GM08714 (cell line): ENCODE results near the gene LRRC61.

Experiments
- H3K4me3 ChIP-seq: fragments of 200-500 bp; sonication (Bioruptor generic); 2 replicates; pipeline ENCODE4 v1.5.1; 2014; ENCODE audit warnings: mild to moderate bottlenecking, low read length, inconsistent platforms
- ZNF274 ChIP-seq: IDR thresholded peaks from 2 replicates; pipeline ENCODE4 v1.6.1; 2012; ENCODE audit warnings: mild to moderate bottlenecking, low read depth, low read length

The LRRC61 gene

DNA sequence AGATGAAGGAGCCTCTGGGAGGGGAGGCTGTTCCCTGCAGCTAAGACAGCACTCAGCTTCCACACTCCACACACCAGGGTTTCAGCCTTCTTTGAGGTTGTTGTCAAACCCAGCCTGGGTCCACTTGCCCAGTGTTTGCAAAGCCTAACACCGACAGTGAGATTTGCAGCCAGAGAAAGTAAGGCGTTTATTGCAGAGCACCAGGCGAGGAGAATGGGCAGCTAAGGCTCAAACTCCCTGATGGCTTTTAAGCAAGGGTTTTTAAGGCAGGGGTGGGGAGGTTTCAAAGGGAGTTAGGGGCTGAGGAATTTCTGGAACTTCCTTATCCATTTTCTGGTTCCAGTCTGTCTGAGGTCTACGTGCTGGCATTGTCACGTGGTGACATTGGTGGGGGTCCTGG is 51.3 kb downstream of the LRRC61 start:
- no peak for TF ChIP-seq ZNF274
- H3K4me3 ChIP-seq: no peak overlapping the region

DNA sequence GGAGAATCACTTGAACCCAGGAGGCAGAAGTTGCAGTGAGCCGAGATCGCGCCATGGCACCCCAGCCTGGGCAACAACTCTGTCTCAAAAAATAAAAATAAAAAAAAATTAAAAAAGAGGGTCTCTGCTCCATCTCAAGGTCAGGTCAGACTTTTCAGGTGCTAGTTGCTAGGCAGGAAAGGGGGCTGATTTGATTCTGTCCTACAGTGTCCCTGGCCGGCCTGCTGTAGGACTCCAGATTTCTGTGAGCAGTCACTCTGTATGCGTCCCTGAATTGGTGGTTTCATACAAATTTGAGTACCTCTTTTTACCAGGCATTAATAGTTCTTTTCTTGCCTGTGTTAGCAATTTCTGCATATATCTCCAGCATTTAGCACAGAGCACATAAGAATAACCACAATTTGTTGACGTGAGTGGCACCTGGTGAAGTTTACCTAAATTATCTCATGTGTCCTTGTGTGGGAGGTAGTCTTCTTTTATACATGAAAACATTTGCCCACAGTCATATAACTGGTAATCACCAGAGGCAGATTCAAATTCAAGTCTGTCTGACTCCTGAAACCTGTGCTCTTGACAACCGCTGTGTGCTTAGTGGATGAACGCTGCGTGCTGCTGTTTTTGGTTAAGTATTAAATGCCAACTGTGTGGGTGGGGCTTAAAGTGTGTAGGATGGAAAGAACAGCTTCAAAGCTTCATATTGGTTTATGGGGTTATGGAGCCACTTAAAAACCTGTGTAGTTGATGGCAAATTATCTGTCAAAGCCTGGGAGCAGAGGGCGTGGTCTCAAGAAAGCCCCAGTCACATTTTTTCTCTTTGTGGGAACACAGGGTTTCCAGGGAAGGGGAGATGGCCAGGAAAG is 52.7 kb downstream of the LRRC61 start:
- TF ChIP-seq ZNF274: no peak
- peak overlapping the region; percentile 11; the same call in 1 of the 2 replicates for H3K4me3 ChIP-seq

DNA sequence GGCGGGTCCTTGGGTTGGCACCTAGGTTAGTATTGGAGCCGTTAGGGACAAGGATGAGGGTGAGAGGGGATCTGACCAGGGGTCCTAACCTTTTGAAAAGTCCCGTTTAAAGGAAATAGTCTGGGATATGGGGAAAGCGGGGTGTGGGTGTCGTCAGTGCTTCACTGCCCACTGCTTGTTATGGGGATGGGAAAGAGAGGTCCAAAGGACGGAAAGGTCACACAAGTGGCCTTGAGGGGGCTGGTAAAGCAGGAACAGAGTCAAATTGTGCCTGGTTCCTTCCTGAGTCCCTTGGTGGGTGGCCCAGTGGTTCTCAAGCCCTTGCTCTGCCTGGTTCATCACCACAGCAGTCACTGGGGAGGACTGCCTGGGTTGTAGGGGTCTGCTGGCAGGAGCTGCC is 53.4 kb downstream of the LRRC61 start:
- TF ChIP-seq ZNF274: no peak
- H3K4me3 ChIP-seq: peak overlapping the region; percentile 11; the same call in 1 of the 2 replicates

DNA sequence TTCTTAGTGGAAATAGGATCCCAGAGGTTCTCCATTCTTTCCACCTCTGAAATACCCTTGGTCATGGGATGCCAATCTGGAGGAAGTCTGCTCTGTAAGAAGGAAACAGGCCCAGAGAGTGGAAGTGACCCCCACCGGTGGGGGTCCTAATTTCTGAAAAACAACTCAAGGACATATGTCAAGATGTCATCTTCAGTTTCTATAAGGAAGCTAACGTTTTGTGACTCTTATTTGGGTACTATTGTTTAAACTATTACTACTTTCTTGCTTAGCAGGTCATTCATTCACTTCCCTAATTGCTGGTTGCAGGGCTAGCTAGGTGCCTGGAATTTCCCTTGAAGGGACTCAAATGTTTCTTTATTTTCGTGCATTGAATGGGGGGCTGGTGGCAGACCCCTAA is 54.0 kb downstream of the LRRC61 start:
- TF ChIP-seq ZNF274: no peak
- peak overlapping the region; percentile 35; the same call in 1 of the 2 replicates for H3K4me3 ChIP-seq

DNA sequence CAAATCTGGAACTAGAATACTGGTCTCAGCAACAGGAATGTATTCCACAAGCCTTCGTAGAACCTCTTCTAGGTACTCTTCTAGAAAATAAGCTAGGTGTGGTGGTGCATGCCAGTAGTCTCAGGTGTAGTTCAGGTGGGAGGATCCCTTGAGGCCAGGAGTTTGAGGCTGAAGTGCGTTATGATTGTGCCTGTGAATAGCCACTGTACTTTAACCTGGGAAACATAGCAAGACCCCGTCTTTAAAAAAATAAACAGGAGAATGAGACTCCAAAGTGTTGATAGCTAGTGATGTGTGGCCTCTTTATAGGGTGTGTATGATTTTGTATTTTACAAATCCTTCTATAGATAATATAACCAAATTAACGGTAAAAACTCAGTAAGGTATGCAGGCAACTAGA is 54.5 kb downstream of the LRRC61 start:
- peak overlapping the region; percentile 35; the same call in 1 of the 2 replicates for H3K4me3 ChIP-seq
- no peak for TF ChIP-seq ZNF274

DNA sequence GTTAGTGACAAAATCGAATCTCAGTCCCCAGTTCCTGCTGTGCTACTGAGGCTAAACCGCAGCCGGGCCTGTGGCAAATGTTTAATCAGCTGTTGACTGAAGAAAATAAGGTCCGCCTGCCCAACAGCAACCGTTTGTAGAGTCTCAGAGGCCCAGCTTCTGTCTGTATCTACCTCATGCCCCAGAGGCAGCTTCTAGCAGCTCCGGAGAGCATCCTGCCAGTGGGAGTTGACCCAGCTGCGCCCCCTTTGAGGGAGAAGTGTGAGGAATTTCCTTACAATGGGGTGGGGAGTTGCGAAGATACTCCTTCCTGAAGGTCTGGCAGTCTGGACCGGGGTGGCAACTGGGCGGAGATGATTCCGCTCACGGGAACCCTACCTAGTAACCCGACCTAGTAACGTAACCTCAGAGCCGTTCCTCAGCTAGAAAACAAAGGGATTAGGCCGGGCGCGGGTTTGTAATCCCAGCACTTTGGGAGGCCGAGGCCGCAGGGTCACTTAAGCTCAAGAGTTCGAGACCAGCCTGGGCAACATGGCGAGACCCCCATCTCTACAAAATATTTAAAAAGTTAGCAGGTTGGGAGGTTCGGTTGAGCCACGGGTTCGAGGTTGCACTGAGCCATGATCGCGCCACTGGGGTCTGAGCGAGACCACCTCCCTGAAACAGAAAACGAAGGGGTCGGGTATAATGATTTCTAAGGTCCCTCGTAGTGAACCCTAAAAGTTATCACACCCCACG is 55.1 kb downstream of the LRRC61 start:
- H3K4me3 ChIP-seq: peak overlapping the region; percentile 75
- TF ChIP-seq ZNF274: no peak

DNA sequence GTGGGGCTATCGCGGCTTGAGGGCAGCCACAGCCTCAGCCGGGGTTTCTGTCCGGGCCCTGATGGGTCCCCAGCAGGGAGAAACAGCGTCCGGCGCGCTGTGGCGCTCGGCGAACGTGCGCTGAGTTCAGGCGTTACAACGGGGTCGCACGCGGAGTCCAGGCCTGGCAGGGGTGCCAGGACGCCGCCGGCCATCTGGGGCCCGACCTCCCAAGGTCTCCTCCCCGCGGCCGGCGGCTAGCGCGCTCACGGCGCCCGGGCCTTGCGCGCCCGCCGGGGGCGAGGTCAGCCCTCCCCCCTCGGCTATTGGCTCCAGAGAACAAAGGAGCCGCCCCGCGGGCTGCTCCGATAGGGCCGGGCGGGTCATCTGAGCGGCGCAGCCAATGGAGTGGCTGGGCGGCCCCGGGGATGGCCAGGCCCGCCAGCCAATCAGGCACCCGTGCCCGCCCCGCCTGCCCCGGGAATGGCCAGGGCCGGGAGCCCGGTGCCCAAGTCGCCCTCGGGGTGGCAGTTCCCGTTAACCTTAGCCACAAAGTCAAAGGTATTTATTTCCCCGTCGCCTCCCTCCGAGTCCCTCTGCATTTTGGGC is 55.8 kb downstream of the LRRC61 start, which contains the start of gene ZNF775:
Gene ZNF775 (plus strand): TSS at position 478 of the 588 bp plus-strand sequence. CDS start 9,141 bp downstream, outside the sequence.
- TF ChIP-seq ZNF274: no peak
- H3K4me3 ChIP-seq: peak within 1 kb of the TSS; percentile 91

DNA sequence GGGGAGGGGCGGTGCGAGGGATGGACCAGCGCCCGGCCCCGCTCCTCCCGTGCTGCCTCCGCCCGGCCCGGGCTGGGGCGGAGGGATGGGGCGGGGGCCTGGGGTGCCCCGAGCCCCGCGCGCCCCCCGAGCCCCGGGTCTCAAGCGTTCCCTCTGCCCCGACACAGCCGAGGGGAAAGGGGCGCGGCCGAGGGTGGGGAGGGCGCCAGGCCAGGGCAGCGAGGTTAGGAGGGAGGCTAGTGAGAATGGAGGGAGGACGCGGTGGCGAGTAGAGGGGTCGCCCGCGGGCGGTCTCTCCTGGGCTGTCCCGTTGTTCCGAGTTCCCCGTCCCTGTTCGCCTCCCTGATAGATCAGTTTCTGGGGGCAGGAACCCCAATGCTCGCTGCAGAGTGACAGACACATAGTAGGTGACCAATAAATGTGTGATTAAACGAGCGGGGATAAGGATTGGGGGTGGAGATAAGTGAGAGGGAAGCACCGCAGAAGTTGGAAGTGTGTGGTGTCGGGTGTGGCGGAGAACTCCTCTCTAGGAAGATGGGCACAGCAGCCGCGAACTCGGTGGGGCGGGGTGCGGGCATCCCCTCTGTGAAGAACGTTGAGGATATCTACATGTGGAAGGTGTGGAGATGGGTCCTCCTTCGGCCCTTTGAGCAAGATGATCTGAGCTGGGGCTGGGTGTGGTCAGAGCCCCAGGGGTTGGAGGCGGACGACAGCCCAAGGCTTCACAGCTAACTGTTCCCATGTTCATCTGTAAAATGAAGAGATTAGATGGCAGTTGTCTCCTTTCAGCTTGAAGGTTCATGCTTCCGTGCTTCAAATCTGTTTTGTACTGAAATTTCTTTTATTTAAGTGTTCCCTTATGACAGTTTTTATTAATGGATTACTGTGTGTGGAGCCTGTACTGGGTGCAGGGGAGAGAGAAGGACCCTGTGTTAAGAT is 56.6 kb downstream of the LRRC61 start:
- TF ChIP-seq ZNF274: no peak
- H3K4me3 ChIP-seq: peak overlapping the region; percentile 91

DNA sequence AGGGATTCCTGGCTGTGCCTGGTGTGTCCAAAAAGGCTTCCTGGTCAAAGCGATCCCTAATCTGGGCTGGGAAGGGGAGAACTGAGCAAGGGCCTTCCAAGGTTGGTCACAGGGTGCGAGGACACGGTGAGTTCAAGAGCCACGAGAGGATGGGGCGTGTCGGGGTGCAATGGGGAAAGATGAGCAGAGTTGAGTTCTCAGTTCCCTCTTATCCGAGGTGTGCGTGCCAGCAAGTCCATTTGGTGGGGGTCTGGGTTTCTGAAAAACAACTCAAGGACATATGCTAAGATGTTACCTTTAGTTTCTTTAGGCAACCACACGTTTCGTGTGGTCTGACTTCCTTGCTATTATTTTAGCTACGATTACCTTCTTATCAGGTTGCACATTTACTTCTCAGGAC is 57.3 kb downstream of the LRRC61 start:
- H3K4me3 ChIP-seq: peak overlapping the region; percentile 91; the same call in 1 of the 2 replicates
- no peak for TF ChIP-seq ZNF274

DNA sequence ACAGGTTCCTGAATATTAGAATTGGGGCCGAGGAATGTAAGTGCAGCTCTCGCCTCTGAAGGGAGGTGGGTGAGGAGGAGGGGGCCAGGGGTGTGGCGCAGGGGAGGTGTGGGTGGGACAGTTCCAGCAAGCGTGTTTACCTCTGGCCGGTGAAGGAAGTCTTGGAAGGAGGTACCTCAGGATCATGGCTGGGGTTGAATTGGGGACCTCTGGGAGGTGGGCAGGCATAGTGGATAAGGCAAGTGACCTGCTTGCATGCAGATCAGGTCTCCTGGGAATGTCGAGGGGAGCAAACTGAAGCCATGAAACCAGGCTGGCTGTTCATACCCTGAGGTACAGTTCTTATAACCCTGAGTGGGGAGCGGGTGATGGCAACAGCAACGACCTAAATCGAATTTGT is 57.9 kb downstream of the LRRC61 start:
- peak overlapping the region; percentile 91; the same call in 1 of the 2 replicates for H3K4me3 ChIP-seq
- no peak for TF ChIP-seq ZNF274

DNA sequence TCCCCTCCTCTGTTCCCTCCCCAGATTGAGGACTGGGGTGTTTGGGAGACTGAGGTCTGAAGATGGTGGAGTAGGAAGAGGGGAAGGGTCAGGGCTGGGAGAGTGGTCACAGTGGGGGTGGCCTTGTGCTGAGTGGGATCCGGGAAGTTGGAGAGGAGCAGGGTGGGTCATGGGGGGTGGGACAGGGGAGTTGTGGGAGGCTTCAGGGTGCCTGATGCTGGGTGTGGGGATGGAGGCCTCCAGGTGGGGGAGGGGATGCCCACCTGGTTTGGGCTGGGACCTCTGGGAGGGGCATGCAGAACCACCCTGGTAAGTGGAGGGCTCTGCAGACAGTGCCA is 58.6 kb downstream of the LRRC61 start:
- no peak for TF ChIP-seq ZNF274
- H3K4me3 ChIP-seq: no peak overlapping the region

DNA sequence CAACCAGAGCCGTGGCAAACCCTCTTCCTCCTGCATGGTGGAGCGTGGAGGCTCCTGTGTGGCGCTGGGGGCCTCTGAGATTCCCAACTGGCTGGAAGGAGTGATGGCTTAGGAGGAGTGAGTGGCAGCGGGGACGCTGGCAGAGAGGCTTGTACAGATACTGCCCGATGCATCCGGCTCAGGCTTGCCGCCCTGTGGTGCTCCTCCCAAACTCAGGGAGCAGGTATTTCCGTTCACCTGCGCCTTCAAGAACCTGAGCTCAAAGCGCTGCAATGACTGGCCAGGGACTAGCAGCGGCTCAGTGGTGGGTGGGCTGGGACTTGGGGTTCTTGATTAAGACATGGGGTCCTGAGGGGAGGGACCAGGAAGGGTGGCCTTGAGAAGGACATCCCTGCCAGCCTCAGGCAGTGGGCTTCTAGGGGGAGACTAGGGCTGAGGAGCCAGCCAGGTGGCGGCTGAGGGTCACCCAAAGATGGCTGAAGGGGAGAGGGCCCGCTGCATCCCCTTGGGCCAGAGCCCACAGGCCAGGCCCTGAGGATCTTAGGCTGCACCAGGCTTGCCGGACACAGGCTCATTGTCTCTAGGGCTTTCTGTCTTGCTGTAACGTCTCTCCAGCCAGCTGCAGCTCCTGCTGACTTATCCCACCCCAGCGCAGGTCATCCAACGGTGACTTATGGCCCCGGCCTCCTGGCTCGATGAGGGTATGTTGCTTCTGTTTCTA is 59.1 kb downstream of the LRRC61 start:
- no peak for TF ChIP-seq ZNF274
- no peak overlapping the region for H3K4me3 ChIP-seq

DNA sequence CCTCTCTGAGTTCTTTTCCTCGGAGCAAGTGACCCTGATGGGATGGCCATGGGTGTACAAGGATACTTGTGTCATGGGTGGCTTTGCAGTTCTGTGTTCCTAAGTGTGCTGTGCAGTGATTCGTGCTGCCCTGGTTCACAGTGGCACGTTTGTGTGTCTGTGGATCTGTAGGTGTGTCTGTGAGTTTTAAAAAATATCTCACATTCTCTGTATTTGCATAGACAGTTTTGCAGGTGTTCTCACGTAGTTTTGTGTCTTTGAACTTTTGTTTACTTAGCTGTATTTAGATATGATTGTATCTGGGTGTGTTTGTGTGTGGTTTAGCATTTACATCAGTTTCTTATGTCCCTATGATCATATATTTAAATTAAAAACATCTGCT is 59.7 kb downstream of the LRRC61 start:
- no peak for TF ChIP-seq ZNF274
- H3K4me3 ChIP-seq: no peak overlapping the region
